ENCODE data around the gene SLC38A6.

DNA sequence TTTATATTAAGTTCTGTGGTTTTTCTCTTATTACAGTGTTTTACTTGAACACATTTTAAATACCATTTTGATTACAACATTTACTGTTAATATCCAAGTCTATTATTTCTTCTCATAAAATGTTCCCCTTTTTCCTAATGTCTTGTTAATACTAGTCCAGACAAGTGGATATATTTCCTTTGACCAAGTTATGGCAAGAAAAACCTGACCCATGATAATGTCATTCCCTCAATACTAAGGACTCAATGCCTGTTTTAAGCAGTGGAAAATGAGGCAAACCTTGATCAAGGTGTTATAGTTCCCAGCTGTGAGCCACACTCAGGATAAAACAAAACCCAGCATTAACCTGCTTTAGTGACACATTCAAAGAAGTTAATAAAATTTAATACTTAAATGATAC is 12.4 kb upstream of the SLC38A6 start:
- no peak for TF ChIP-seq EZH2 (IDR thresholded peaks at IDR 0.05)
- TF ChIP-seq, protein P1, sequence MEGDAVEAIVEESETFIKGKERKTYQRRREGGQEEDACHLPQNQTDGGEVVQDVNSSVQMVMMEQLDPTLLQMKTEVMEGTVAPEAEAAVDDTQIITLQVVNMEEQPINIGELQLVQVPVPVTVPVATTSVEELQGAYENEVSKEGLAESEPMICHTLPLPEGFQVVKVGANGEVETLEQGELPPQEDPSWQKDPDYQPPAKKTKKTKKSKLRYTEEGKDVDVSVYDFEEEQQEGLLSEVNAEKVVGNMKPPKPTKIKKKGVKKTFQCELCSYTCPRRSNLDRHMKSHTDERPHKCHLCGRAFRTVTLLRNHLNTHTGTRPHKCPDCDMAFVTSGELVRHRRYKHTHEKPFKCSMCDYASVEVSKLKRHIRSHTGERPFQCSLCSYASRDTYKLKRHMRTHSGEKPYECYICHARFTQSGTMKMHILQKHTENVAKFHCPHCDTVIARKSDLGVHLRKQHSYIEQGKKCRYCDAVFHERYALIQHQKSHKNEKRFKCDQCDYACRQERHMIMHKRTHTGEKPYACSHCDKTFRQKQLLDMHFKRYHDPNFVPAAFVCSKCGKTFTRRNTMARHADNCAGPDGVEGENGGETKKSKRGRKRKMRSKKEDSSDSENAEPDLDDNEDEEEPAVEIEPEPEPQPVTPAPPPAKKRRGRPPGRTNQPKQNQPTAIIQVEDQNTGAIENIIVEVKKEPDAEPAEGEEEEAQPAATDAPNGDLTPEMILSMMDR (IDR thresholded peaks at IDR 0.05) = no peak
